ENCODE results near the gene HP.
A peak's percentile ranks its signal among the peaks of the same experiment; 100 is the strongest.

The HP gene

GRCh38 chr16:72092832-72093447 lies 38.6 kb downstream of the HP start:
- no peak for DNase-seq

DNA sequence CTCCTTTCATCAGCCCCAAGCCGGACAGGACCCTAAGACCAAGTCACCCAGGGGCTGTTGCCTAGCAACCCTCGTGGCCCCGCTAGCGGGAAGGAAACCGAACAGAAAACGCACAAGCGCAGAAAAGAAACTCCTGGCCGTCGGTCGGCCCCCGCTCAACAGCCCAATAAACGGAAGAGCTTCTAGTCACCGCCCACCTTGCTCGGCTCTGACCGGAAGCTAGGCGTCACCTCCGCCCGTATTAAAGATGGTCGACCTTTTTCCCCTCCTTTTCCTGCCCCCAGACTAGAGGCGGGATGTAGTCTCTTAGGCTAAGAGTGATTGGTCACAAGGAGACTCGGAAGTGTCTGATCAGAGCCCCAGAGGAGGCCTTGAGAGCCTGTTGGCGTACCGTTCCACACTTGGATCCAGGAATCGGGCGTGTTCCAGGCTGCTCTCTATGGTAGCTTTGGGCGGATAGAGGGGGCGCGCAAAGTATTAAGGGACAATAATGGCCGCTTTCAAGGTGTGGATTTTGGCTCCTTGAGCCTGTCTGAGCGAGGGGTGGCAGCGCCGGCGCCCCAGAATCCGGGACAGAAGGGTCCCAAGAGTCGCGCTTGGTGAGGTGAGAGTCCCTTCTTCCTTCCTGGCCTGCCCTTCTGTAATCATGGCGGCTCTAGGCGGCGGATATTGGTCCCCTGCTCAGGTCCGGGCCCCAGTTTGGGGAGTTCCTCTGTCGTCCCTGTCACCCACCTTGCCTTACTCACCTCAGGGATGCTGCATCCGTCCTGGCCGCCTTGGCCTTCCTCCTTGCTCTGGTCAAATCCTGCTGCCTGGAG lies 39.4 kb downstream of the HP start, which contains the start of the genes DHX38 and TXNL4B:
TSS of gene DHX38 (plus strand) at position 400 of the 818 bp plus-strand sequence. CDS start 2,311 bp downstream, outside the sequence.
TSS of gene TXNL4B (minus strand) at position 173 of the 818 bp plus-strand sequence. CDS start 2,871 bp downstream, outside the sequence.
- DNase-seq = peak; percentile 85

DNA sequence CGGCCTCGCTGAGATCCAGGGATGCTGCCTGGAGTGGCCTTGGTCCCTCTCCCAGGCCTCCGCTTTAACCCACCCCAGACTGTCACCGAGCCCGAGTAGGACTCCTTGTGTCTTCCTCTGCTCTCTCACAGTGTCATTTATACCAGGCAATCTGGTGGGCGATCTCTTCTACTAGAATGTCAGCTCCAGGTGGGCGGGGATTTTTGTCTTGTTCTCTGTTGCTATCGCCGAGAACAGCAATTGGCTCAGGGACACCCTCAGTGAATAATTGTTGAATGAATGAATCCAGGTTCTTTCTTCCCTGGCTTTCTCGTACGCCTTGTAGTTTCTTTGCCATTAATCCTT lies 39.9 kb downstream of the HP start:
- no peak for DNase-seq

GRCh38 chr16:72098936-72099335 lies 44.6 kb downstream of the HP start:
- no peak for DNase-seq

- DNase-seq = no peak
These were observed 45.1 kb downstream of the HP start for GRCh38 chr16:72099377-72099818.

DNA sequence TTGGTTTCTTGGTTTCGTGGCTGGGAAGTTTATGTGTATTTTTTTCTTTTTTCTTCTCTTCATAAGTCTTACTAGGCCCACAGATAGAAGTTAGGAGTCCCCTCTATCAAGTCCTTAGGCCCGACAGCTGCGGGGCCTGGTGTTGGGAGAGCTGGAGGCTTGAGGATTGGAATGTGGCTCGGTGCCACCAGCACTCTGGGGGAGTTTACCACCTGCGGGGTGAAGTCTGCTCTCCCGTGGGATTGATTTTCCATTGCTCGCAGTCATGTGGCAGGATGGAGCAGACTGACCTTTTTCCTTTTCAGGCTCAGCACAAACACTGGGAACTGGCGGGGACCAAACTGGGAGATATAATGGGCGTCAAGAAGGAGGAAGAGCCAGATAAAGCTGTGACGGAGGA lies 46.9 kb downstream of the HP start:
- DNase-seq = no peak

GRCh38 chr16:72104905-72105304 lies 50.6 kb downstream of the HP start:
- DNase-seq = no peak

GRCh38 chr16:72105978-72106377 lies 51.7 kb downstream of the HP start:
- no peak for DNase-seq

GRCh38 chr16:72107371-72107770 lies 53.1 kb downstream of the HP start:
- no peak for DNase-seq

DNA sequence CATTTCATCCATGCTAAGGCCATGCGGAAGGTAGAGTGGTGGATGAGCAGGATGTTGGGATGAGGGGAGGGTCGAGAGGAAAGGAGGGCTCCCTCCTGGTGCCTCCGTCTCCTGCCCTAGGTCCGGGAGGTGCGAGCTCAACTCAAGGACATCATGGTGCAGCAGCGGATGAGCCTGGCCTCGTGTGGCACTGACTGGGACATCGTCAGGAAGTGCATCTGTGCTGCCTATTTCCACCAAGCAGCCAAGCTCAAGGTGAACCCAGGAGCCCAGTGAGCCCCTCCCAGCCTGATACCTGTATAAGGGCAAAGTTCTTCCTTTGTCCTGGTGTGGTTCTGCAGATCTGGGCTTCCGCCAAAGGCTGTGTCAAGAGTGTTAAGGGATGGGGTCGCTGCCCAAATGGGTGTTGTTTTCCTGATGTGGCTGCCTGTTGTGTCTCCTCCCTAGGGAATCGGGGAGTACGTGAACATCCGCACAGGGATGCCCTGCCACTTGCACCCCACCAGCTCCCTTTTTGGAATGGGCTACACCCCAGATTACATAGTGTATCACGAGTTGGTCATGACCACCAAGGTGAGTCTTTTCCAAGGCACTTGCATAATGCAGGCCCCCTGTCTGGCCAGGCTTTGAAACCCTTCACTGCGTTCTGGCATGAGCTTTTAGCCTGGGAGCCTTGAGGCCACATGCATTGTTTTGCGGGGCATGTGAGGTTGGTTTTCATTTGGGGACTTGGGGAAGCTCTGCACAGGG lies 54.2 kb downstream of the HP start:
- DNase-seq = no peak

GRCh38 chr16:72109300-72109699 lies 55.0 kb downstream of the HP start:
- DNase-seq = no peak

DNA sequence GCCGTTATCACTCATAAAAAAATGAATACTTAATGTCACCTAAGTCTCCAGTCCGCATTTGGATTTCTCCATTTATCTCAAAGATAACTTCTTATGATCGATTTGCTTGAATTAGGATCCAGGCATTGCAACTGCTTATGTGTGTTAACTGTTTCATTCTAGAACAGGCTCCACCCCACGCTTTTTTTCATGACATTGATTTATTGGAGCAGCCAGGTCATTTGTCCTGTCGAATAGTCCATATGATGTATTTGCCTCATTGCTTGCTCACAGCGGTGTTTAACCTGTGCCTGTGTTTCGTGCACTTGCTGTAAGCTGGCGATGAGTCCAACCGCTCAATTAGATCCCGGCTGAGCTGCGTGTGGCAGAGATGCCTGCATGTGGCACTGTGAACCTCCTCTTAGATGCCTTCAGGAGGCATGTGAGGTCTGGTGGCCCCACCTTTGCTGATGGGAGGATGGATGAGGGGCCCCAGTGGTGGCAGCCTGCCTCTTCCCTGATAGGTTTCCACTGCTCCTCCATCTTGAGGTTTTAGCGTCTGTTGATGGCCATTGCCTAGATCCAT lies 55.7 kb downstream of the HP start:
- DNase-seq = no peak
